Effector memory CD4-positive, alpha-beta T cell (primary cell): ENCODE results near the gene ABCB8.

Experiments
- DNase-seq, 3 donors: peaks; one replicate each; pipeline ENCODE4 v3.0.0-alpha.2; 2020
- H3K27ac ChIP-seq: 2 replicates; pipeline ENCODE4 v1.7.0; 2013; ENCODE audit warnings: mild to moderate bottlenecking, low read length, moderate library complexity; ENCODE audit not compliant: insufficient read depth, poor library complexity, severe bottlenecking
- H3K27me3 ChIP-seq: replicated peaks from 2 replicates; pipeline ENCODE4 v1.7.0; 2013; ENCODE audit warnings: mild to moderate bottlenecking, low read length; ENCODE audit not compliant: insufficient read depth, control insufficient read depth, poor library complexity, severe bottlenecking
- H3K36me3 ChIP-seq: 2 replicates; pipeline ENCODE4 v1.7.0; 2013; ENCODE audit warnings: mild to moderate bottlenecking, low read length, moderate library complexity; ENCODE audit not compliant: control insufficient read depth, insufficient read depth
- H3K4me1 ChIP-seq: 2 replicates; pipeline ENCODE4 v1.7.0; 2013; ENCODE audit warnings: low read length, mild to moderate bottlenecking; ENCODE audit not compliant: control insufficient read depth, insufficient read depth, poor library complexity, severe bottlenecking
- H3K4me3 ChIP-seq: 2 replicates; pipeline ENCODE4 v1.7.0; 2013; ENCODE audit warnings: low read length, low read depth, mild to moderate bottlenecking; ENCODE audit not compliant: insufficient read depth, poor library complexity, severe bottlenecking
- H3K9me3 ChIP-seq: 2 replicates; pipeline ENCODE4 v1.7.0; 2013; ENCODE audit warnings: mild to moderate bottlenecking, low read length, moderate library complexity; ENCODE audit not compliant: control insufficient read depth

The ABCB8 gene

GRCh38 chr7:151070574-151070960, 42.3 kb downstream of the ABCB8 start:
- peaks cover 64% of the 10 kb centered on the region for H3K36me3 ChIP-seq

DNA sequence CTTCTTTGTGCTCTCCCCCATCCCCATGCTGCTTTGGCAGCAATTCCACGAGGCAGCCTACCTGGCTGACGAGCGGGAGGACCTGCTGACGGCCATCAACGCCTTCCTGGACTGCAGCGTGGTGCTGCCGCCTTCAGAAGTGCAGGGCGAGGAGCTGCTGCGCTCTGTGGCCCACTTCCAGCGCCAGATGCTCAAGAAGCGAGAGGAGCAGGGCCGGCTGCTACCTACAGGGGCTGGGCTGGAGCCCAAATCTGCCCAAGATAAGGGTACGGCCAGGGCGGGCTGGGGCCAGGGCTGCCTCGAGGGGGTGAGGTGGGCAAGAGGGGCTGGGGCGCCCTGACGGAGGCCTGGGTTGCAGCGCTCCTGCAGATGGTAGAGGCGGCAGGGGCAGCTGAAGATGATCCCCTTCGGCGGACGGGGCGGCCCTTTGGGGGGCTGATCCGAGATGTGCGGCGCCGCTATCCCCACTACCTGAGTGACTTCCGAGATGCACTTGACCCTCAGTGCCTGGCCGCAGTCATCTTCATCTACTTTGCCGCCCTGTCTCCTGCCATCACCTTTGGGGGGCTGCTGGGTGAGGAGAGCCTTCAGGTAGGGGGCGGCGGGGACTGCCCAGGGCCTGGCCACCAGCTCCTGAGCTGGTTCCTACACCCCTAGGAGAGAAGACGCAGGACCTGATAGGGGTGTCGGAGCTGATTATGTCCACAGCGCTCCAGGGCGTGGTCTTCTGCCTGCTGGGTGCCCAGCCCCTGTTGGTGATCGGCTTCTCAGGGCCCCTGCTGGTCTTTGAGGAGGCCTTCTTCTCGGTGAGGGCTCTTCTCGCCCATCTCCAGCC, 43.0 kb downstream of the ABCB8 start:
- peaks cover 67% of the 10 kb centered on the region for H3K36me3 ChIP-seq
- no peaks in the 10 kb centered on the region for H3K4me1 ChIP-seq
- H3K4me3 ChIP-seq = no peak overlapping the region
- no peak overlapping the region for H3K27ac ChIP-seq
- H3K9me3 ChIP-seq = no peaks in the 10 kb centered on the region
- DNase-seq = no peak
- no peaks in the 10 kb centered on the region for H3K27me3 ChIP-seq

More at GRCh38 chr7:151070574-151070960, 42.3 kb downstream of the ABCB8 start:
- H3K27ac ChIP-seq = no peak overlapping the region
- no peak for DNase-seq
- no peak overlapping the region for H3K4me3 ChIP-seq
- H3K27me3 ChIP-seq = no peaks in the 10 kb centered on the region
- no peaks in the 10 kb centered on the region for H3K9me3 ChIP-seq
- no peaks in the 10 kb centered on the region for H3K4me1 ChIP-seq

- Histone ChIP-seq H3K9me3 (no peaks in the 10 kb centered on the region), H3K4me3 (no peak overlapping the region), H3K4me1 (no peaks in the 10 kb centered on the region), H3K27ac (no peak overlapping the region), H3K27me3 (no peaks in the 10 kb centered on the region), H3K36me3 (peaks cover 66% of the 10 kb centered on the region)
- no peak for DNase-seq
Measured at GRCh38 chr7:151073990-151074389, 45.7 kb downstream of the ABCB8 start.

DNA sequence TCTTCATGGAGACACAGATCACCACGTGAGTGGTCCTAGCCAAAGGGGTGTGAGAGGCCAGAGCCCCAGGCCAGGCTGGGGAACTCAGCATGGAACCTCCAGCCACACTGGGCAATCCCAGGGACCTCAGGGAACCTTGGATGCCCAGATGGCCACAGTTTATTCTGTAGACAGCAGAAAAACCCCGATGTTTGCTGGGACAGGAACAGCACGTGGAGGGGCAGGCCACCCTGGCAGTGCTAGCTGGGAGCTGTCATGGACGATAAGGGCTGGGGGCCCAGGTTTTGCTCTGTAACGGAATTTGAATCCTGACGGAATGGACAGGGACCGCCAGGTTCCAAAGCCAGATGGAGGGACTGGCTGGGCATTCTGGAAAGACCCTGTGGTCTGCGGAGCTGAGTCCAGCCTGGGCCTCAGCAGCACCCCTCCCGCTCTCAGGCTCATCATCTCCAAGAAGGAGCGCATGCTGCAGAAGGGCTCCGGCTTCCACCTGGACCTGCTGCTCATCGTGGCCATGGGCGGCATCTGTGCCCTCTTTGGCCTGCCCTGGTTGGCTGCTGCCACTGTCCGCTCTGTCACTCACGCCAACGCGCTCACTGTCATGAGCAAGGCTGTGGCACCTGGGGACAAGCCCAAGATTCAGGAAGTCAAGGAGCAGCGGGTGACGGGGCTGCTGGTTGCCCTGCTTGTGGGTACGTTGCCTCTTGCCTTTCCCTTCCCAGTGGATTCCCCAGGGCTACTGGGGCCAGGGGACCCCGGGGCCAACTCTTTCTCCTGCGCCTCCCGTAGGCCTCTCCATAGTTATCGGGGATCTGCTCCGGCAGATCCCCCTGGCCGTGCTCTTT, 46.8 kb downstream of the ABCB8 start:
- H3K27ac ChIP-seq = no peak overlapping the region
- peaks cover 56% of the 10 kb centered on the region for H3K36me3 ChIP-seq
- H3K9me3 ChIP-seq = no peaks in the 10 kb centered on the region
- peaks cover 8% of the 10 kb centered on the region for H3K4me1 ChIP-seq
- DNase-seq = no peak
- no peak overlapping the region for H3K4me3 ChIP-seq
- H3K27me3 ChIP-seq = no peaks in the 10 kb centered on the region

GRCh38 chr7:151075662-151075971, 47.4 kb downstream of the ABCB8 start:
- Histone ChIP-seq H3K4me1 (peaks cover 9% of the 10 kb centered on the region), H3K36me3 (peaks cover 50% of the 10 kb centered on the region), H3K27me3 (no peaks in the 10 kb centered on the region), H3K9me3 (no peaks in the 10 kb centered on the region), H3K27ac (no peak overlapping the region), H3K4me3 (no peak overlapping the region)
- DNase-seq = no peak

DNA sequence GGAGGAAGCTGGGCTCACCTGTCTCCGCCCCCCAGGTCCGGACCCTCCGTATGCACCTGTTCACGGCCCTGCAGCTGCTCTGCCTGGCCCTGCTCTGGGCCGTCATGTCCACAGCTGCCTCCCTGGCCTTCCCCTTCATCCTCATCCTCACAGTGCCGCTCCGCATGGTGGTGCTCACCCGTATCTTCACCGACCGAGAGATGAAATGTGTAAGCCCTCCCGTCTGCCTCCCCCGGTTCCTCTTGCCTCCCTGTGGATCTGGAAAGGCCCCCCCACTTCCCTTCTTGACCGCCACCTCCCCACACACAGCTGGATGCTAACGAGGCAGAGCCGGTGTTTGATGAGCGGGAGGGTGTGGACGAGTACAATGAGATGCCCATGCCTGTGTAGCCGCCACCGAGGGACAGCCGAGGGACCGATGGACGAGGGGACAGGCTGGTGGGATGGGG, 47.8 kb downstream of the ABCB8 start:
- H3K4me3 ChIP-seq = no peak overlapping the region
- H3K27me3 ChIP-seq = no peaks in the 10 kb centered on the region
- no peaks in the 10 kb centered on the region for H3K9me3 ChIP-seq
- no peak overlapping the region for H3K27ac ChIP-seq
- H3K36me3 ChIP-seq = peaks cover 46% of the 10 kb centered on the region
- DNase-seq = no peak
- peaks cover 13% of the 10 kb centered on the region for H3K4me1 ChIP-seq

DNA sequence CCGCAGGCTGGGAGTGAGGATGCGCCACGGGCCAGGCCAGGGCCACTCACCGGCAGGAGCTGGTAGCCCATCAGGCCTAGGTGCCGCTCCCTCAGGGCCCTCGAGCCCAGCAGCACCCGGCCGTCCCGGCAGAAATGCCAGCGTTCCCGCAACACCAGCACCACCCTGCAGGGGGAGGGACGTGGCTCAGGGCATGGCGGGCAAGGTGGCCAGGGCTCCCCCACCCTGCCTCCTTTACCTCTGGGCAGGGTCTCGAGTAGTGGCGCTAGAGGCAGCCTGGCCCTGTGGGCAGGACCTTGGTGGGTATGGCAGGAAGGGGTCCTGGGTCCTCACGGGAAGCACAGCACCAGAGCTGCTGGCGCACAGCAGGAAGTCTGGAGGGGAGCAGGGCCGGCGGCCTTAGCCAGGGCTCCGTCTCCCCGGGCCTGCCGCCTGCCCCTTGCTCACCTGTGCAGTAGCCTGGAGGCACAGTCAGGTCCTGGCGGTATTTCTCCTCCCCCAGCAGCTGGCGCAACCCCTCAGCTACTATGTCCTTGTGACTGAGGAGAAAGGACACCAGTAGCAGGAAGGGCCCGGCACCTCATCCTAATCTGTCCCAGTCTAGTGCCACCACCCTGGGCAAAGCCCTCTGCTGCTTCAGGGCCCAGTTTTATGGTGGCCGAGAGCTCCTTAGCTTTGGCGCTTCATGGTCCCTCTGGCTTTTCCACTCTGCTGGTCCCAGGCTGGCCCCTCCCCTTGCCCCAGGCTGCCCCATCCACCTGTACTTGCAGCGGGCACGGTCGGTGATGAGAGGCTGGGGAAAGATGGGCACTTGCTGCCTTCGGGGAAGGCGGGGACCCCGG, 48.8 kb downstream of the ABCB8 start:
- no peaks in the 10 kb centered on the region for H3K9me3 ChIP-seq
- no peak for DNase-seq
- H3K4me1 ChIP-seq = peaks cover 23% of the 10 kb centered on the region
- no peaks in the 10 kb centered on the region for H3K27me3 ChIP-seq
- H3K36me3 ChIP-seq = peaks cover 38% of the 10 kb centered on the region
- no peak overlapping the region for H3K4me3 ChIP-seq
- H3K27ac ChIP-seq = no peak overlapping the region

GRCh38 chr7:151077705-151078232, 49.5 kb downstream of the ABCB8 start:
- peaks cover 30% of the 10 kb centered on the region for H3K4me1 ChIP-seq
- DNase-seq = no peak
- H3K36me3 ChIP-seq = peaks cover 37% of the 10 kb centered on the region
- H3K9me3 ChIP-seq = no peaks in the 10 kb centered on the region
- H3K27ac ChIP-seq = no peak overlapping the region
- no peak overlapping the region for H3K4me3 ChIP-seq
- H3K27me3 ChIP-seq = no peaks in the 10 kb centered on the region

DNA sequence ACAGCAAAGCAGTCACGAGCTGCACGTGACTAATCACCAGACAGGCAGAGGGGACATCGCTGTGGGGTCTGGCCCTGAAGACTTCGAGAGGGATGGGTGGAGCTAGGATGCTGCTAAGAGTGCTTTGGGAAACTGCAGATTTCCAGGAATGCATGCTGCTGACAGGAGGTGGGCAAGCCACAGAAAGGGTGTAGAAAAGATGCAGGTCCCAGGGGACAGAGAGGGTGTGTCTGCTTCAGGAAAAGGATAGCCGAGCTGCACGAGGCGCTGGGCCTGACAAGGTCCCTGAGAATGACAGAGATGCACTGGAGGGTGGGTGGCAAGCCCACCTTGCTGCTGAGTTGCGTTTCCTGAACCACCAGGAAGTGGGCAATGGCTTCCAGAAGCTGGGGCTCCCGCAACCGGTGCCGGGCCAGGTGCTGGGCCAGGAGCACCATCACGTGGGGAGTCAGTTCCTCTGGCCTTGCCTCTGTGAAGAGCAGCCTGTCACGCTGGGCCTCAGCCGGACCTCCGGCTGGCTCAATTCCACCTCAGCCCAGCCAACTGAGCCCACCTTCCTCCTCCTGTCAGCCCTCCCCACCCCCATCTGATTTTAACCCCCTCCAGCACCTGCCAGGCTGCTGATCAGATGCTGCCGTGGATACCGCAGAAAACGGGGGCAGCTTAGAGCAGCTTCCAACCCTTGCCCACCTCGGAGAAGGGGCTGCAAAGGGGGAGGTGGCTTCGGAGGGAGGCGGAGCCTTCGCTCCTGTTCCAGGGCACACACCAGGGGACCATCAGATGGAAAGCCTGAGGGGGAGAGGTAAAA, 50.2 kb downstream of the ABCB8 start:
- peaks cover 30% of the 10 kb centered on the region for H3K4me1 ChIP-seq
- no peaks in the 10 kb centered on the region for H3K27me3 ChIP-seq
- no peak for DNase-seq
- H3K36me3 ChIP-seq = peaks cover 37% of the 10 kb centered on the region
- no peaks in the 10 kb centered on the region for H3K9me3 ChIP-seq
- no peak overlapping the region for H3K4me3 ChIP-seq
- H3K27ac ChIP-seq = no peak overlapping the region
